AG08396 (cell line): ENCODE results near the gene THG1L.
A peak's percentile ranks its signal among the peaks of the same experiment; 100 is the strongest.
"Not testable (repeated sequence)": the region's sequence is repeated elsewhere in the genome, so short reads cannot be mapped to it uniquely, and the experiment has no call there.

ENCODE experiments used
- DNase-seq: peaks from one replicate; pipeline ENCODE4 v3.0.0; 2012; ENCODE audit warnings: low spot score, mixed read lengths

The THG1L gene

DNA sequence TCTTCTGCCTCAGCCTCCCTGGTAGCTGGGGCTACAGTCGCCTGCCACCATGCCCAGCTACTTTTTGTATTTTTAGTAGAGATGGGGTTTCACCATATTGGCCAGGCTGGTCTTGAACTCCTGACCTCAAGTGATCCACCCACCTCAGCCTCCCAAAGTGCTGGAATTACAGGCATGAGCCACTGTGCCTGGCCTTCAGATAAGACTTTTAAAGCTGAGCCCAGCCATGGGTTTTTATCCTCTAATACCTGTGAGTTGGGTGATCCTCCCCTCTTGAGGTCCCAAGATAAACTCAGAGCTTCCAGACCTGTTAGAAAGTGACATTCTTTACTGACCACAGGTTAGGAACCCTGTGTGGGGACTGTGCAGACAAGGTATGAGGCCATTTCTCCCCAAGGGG lies 3.4 kb upstream of the THG1L start:
- DNase-seq: not testable (repeated sequence)

GRCh38 chr5:157729858-157730257 lies 1.4 kb upstream of the THG1L start:
- DNase-seq: no peak

DNA sequence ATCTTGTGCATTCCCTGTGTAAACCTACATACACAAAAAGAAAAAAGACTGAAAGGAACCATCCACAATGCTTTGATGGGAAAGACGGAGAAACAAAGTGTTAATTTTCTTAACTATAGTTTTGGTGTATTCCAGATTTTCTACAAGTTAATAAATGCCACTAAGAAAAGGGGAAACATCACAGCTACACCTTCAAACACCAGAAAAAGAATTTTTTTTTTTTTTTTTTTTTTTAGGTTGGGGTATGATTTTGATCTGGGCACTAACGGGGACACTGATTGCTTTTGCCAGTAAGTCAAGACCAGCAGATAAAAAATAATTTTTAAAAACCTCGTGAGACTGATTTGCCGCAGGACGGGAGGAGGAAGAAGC lies 334 bp upstream of the THG1L start:
- DNase-seq: no peak

GRCh38 chr5:157732130-157732514 lies 902 bp downstream of the THG1L start:
- DNase-seq: no peak

- no peak for DNase-seq
Measured at GRCh38 chr5:157732596-157733262, 1.5 kb downstream of the THG1L start.

GRCh38 chr5:157734436-157734835 lies 3.2 kb downstream of the THG1L start:
- DNase-seq: no peak

- DNase-seq: no peak
Measured at GRCh38 chr5:157735991-157736390, 4.8 kb downstream of the THG1L start.

GRCh38 chr5:157739388-157740228 lies 8.4 kb downstream of the THG1L start:
- no peak for DNase-seq

DNA sequence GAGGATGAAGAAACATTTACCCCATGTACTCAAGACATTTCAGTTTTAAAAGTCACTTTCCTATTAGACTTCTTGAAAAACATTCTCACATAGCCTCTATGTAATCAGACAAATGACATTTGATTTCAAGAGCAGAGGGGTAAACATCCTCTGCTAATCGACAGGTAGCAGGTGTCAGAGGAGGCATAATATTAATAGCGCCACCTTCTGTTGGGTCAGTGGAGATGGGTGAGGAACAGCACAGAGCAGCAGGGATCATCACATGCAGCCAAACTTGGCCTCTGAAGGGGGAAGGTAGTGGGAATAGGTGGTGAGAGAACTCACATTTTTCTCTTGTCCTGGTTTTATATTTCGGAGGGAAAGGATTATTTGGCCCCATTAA lies 9.0 kb downstream of the THG1L start:
- peak; percentile 28 for DNase-seq

DNA sequence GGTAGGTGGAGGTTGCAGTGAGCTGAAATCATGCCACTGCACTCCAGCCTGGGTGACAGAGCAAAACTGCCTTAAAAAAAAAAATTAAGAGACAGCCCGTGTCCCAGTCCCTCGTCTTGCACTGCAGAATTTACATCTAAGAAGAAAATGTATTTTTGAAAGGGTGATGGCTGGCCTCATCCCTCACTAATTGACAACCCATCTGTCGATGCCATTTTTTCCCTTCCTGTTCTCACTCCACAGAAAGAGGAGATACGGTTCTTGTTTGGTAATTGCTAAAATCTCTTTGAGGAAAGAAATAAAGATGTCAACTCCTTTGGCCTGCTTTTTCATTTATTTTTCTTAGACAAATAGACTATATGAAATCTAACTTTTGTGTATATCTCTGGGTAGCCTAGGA lies 9.9 kb downstream of the THG1L start:
- no peak for DNase-seq

GRCh38 chr5:157743163-157744050 lies 12.2 kb downstream of the THG1L start, which contains the start of gene LSM11:
Gene LSM11, plus strand, starts transcription at chr5:157743712. Its CDS starts 39 bp downstream, at chr5:157743751.
- DNase-seq: peak; percentile 96

- DNase-seq: peak; percentile 35
Measured at GRCh38 chr5:157744051-157745011, 13.1 kb downstream of the THG1L start.

- no peak for DNase-seq
Measured at GRCh38 chr5:157745041-157745456, 13.8 kb downstream of the THG1L start.

DNA sequence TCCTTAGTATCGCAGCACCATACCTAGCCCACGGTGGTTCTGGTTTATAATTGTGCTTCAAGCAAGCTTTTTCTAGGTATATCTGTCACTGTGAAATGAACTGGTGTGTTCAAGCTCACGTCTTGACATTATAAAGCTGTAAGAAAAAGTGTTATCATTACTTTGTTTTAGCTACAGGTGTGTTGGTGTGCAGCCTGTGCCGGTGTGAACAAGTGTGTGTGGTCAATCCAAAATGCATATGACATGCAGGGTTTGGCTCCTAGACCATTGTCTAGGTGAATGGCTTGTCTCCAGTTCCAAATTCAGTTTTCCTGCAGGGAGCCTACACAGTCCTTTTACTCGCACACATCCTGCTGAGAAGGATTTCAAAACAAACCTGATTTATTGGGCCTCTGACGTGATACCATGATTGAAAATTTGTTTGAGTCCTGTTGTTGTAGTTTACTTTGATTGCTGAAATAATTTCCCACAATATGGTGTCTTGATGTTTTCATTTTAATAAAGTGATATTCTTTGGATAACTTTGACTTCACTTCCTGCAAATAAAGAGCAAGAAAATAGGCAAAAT lies 16.0 kb downstream of the THG1L start:
- DNase-seq: no peak

DNA sequence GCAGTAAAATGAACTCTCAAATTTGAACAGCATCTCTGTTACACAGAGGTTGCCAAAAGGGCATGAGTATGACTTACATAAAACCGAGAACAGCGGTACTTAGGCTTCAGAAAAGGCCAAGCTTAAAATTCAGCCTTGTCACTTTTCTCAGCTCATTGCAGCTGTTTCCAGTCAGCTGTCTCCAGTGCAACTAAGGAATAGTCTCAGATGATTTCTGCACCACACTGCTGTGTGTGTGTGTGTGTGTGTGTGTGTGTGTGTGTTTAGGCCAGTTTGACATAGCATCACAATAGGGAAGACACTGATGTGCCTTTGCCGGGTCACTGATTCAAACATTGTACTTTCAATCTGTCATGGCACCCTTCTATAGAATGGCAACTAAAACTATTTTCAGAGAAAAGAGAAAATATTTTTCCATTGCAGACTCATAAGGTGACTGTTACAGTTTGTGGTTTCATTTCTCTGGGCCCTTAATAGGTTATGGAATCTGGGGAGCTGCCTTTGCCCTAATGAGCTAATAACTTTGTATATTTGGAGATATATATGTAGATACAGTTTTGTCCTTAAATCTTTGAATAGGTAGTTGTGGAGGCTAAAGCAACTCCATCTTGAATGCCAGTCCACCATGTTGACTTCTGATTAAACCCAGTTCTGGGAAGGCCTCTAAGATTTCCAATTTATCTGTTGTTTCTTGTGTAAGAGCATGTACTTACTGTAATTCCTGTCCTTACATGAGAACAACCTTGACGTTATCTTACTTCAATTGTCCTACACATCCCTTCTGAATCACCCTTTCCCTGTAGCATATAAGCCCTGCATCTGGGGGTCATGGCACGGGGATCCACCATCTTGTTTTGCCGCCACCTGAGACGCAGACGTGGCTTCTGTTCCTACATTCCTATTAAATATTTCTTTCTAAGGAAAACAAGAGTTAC lies 16.8 kb downstream of the THG1L start:
- DNase-seq: no peak

- peak; percentile 68 for DNase-seq
Measured at GRCh38 chr5:157748760-157749461, 17.7 kb downstream of the THG1L start.

DNA sequence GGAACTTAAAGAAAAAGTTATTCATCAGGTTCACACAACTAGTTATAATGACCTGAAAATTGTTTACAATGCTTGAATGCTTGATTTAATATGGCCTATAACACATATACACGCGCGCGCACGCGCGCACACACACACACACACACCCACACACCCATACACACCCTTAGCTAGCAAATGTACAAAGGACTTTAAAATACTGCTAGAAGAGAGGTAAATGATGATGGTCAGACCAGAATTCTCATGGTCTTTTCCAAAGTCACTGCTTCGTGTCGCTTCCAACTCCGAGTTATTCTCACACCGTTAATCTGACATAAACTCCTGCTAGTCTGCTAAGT lies 18.2 kb downstream of the THG1L start:
- no peak for DNase-seq

- peak; percentile 46 for DNase-seq
Measured at GRCh38 chr5:157750320-157750719, 19.1 kb downstream of the THG1L start.

DNA sequence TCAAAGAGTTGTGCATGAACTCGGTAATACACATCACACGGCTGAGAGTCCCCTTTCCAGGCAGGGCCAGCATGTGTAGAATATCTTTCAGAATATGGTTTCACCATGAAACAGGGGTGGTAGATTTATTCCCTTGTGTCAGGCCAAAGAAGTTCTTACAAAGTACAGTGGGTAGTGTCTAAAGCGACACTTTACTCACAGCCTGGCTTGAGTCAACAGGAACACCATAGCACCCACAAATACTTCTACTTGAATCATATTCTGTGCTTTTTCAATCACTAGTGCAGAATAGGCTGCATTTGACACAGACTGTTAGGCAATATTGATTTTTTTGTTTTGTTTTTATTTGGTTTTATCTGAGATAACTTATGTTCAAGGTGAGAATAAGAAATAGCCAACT lies 24.9 kb downstream of the THG1L start:
- no peak for DNase-seq
